NCI-H2227 (cell line): ENCODE data around the gene TPST1.

ENCODE experiments used
- DNase-seq: peaks from one replicate; lab custom pipeline; 2025; ENCODE audit not compliant: unreplicated experiment; lab: John Stamatoyannopoulos, UW

The TPST1 gene

GRCh38 chr7:66237906-66238772 lies 33.0 kb downstream of the TPST1 start:
- DNase-seq, result no peak

GRCh38 chr7:66238773-66239466 lies 33.8 kb downstream of the TPST1 start:
- no peak for DNase-seq

GRCh38 chr7:66239467-66239856 lies 34.3 kb downstream of the TPST1 start:
- DNase-seq, result no peak

GRCh38 chr7:66245008-66245407 lies 39.9 kb downstream of the TPST1 start:
- no peak for DNase-seq

GRCh38 chr7:66246554-66247171 lies 41.5 kb downstream of the TPST1 start:
- no peak for DNase-seq

GRCh38 chr7:66247380-66248078 lies 42.4 kb downstream of the TPST1 start:
- DNase-seq, result no peak

GRCh38 chr7:66250711-66251110 lies 45.6 kb downstream of the TPST1 start:
- DNase-seq, result peak; percentile 54

GRCh38 chr7:66255534-66256100 lies 50.5 kb downstream of the TPST1 start:
- no peak for DNase-seq

- DNase-seq, result no peak
Observed at GRCh38 chr7:66256281-66256680, 51.1 kb downstream of the TPST1 start.

GRCh38 chr7:66257481-66257880 lies 52.3 kb downstream of the TPST1 start:
- DNase-seq, result no peak

GRCh38 chr7:66258409-66258808 lies 53.3 kb downstream of the TPST1 start:
- DNase-seq, result peak; percentile 34

GRCh38 chr7:66261941-66262340 lies 56.8 kb downstream of the TPST1 start:
- DNase-seq, result no peak

- no peak for DNase-seq
Observed at GRCh38 chr7:66263936-66264335, 58.8 kb downstream of the TPST1 start.

- peak; percentile 22 for DNase-seq
Observed at GRCh38 chr7:66265566-66265965, 60.4 kb downstream of the TPST1 start.

GRCh38 chr7:66267249-66267648 lies 62.1 kb downstream of the TPST1 start:
- no peak for DNase-seq

- no peak for DNase-seq
Observed at GRCh38 chr7:66269978-66270377, 64.8 kb downstream of the TPST1 start.

- no peak for DNase-seq
Observed at GRCh38 chr7:66272321-66272720, 67.2 kb downstream of the TPST1 start.

GRCh38 chr7:66276363-66276762 lies 71.2 kb downstream of the TPST1 start:
- DNase-seq, result no peak

- no peak for DNase-seq
Observed at GRCh38 chr7:66277492-66277891, 72.4 kb downstream of the TPST1 start.

GRCh38 chr7:66279912-66280311 lies 74.8 kb downstream of the TPST1 start:
- no peak for DNase-seq
